ENCODE data around the gene MROH8.

The MROH8 gene

DNA sequence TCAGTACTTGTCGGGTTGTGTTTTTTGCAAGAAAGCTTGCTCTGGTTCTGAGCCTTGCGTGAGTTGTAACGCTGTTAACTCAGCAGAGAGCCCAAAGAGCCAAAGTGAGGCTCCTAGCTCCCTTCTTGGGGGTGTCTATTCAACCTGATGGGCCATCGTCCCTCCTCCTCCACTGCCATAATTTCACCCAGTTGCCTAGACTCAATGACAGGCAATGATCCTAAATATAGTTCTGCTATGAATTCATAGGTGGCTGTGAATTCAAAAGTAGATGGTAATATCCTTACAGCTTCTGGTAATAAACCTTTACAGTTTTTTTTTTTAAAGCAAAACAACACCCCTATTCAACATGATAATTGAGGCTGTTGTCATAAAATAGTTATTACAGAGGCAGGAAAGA lies 42.7 kb upstream of the MROH8 start:
- POLR2A ChIA-PET = no interaction called here
- TF ChIP-seq, protein P1, sequence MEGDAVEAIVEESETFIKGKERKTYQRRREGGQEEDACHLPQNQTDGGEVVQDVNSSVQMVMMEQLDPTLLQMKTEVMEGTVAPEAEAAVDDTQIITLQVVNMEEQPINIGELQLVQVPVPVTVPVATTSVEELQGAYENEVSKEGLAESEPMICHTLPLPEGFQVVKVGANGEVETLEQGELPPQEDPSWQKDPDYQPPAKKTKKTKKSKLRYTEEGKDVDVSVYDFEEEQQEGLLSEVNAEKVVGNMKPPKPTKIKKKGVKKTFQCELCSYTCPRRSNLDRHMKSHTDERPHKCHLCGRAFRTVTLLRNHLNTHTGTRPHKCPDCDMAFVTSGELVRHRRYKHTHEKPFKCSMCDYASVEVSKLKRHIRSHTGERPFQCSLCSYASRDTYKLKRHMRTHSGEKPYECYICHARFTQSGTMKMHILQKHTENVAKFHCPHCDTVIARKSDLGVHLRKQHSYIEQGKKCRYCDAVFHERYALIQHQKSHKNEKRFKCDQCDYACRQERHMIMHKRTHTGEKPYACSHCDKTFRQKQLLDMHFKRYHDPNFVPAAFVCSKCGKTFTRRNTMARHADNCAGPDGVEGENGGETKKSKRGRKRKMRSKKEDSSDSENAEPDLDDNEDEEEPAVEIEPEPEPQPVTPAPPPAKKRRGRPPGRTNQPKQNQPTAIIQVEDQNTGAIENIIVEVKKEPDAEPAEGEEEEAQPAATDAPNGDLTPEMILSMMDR (IDR thresholded peaks at IDR 0.05; ENCODE audit: insufficient read depth, low read length, missing control alignments) = no peak
- H3K4me3 ChIP-seq (ENCODE audit: low read depth, low read length) = no peak overlapping the region
- no peak for DNase-seq (ENCODE audit: low read depth, low spot score)
- CTCF ChIA-PET = interaction anchor here (1.5 to 4.8 kb wide), 4 partner anchors 20 to 311 kb away, joined by 3 to 26 read pairs (median 12); no protein-coding TSS in a partner anchor

DNA sequence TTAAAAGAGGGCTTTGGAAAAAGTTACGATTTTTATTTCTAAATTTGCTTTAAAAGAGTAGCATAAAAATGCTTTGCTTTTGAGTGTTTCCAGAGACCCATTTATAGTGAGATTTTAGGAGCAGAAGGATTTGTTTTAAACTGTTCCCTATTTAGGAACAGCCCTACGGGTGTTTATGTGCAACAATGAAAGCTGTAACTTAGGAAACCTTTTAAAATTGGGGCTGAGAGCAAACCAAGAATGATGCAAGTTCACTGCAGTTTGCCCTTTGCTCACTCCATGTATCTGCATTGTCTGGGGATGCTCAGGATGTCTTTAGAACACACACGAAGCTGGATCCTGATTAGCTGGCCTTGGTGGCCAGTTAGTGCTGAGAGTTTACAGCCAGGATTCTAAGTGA lies 41.4 kb upstream of the MROH8 start:
- TF ChIP-seq, protein P1 (IDR thresholded peaks at IDR 0.05; ENCODE audit: insufficient read depth, low read length, missing control alignments) = no peak
- no peak overlapping the region for H3K4me3 ChIP-seq (ENCODE audit: low read depth, low read length)
- CTCF ChIA-PET = interaction anchor here (0.8 to 1.4 kb wide), 7 partner anchors 8 to 310 kb away, joined by 3 to 9 read pairs (median 4); no protein-coding TSS in a partner anchor
- POLR2A ChIA-PET = no interaction called here
- DNase-seq (ENCODE audit: low read depth, low spot score) = no peak

DNA sequence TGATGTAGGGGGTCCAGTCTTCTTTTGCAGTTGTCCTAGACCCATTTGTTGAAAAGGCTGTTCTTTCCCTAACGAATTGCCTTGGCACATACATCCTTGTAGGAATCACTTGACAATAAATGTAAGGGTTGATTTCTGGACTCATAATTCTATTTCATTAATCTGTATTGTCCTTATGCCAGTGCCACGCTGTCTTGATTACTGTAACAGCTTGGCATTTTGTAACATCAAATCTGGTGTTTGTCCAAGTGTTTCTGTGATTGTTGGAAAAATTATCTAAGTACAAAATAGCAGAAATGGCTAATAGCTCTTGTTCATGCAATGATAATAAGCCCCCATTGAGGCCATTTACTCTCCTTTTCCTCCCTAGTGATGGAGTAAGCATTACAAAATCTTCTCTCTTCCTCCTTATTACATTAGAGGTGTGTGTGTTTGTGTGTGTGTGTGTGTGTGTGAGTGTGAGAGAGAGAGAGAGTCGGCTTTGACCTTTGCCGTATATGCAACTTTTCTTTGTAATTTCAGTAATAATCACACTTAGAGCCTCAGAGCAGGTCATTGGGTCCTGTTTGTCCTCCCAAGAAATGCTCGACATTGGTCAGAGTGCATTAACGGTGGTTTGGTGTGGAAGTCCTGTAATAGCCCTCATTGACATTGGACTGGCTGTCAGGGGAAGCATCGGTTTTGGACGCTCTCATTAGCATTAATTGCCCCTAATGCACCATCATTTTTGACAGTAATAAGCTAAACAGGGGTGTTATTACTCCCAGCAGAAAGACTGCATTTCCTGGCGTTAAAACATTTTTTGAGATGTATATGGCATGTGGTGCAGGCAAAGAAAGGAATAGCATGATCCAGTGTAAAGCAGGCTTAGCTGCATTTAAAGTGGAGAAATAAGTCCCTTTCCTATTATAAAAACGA lies 40.7 kb upstream of the MROH8 start:
- DNase-seq (ENCODE audit: low read depth, low spot score) = no peak
- TF ChIP-seq, protein P1 (IDR thresholded peaks at IDR 0.05; ENCODE audit: insufficient read depth, low read length, missing control alignments) = no peak
- no peak overlapping the region for H3K4me3 ChIP-seq (ENCODE audit: low read depth, low read length)
- CTCF ChIA-PET = interaction anchor here (0.8 to 1.4 kb wide), 7 partner anchors 8 to 311 kb away, joined by 3 to 9 read pairs (median 4); no protein-coding TSS in a partner anchor
- POLR2A ChIA-PET = no interaction called here

DNA sequence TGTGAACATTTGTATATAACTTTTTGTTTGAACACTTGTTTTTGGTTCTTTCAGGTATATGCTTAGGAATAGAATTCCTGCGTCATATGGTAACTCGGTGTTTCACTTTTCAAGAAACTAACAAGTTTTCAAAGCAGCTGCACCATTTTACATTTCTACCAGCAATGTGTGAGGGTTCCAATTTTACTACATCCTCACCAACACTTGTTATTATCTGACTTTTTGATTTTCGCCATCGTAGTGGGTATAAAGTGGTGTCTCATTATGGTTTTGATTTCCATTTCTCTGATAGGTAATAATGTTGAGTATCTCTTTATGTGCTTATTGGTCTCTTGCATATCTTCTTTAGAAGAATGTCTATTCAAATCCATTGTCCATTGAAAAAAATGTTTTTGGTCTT lies 39.6 kb upstream of the MROH8 start:
- POLR2A ChIA-PET = no interaction called here
- CTCF ChIA-PET = interaction anchor here (1.1 kb wide), 1 partner anchor 23 kb away, joined by 4 read pairs; no protein-coding TSS in a partner anchor
- TF ChIP-seq, protein P1 (IDR thresholded peaks at IDR 0.05; ENCODE audit: insufficient read depth, low read length, missing control alignments) = no peak
- H3K4me3 ChIP-seq (ENCODE audit: low read depth, low read length) = no peak overlapping the region
- DNase-seq (ENCODE audit: low read depth, low spot score) = no peak

DNA sequence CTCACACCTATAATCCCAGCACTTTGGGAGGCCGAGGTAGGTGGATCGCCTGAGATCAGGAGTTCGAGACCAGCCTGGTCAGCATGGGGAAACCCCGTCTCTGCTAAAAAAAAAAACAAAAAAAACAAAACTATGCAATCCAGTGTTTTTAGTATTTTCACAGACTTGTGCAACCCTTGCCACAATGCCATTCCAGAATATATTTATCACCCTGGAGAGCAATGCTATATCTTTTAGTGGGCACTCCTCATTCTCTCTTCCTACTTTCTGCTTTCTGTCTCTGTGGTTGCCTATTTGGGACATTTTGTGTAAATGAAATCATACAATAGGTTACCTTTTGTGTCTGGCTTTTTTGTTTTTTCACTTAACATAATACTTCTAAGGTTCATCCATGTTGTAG lies 39.1 kb upstream of the MROH8 start:
- POLR2A ChIA-PET = no interaction called here
- DNase-seq (ENCODE audit: low read depth, low spot score) = no peak
- CTCF ChIA-PET = interaction anchor here (0.9 to 1.7 kb wide), 2 partner anchors 17 to 28 kb away, joined by 3 to 13 read pairs; no protein-coding TSS in a partner anchor
- H3K4me3 ChIP-seq (ENCODE audit: low read depth, low read length) = no peak overlapping the region
- TF ChIP-seq, protein P1 (IDR thresholded peaks at IDR 0.05; ENCODE audit: insufficient read depth, low read length, missing control alignments) = no peak

DNA sequence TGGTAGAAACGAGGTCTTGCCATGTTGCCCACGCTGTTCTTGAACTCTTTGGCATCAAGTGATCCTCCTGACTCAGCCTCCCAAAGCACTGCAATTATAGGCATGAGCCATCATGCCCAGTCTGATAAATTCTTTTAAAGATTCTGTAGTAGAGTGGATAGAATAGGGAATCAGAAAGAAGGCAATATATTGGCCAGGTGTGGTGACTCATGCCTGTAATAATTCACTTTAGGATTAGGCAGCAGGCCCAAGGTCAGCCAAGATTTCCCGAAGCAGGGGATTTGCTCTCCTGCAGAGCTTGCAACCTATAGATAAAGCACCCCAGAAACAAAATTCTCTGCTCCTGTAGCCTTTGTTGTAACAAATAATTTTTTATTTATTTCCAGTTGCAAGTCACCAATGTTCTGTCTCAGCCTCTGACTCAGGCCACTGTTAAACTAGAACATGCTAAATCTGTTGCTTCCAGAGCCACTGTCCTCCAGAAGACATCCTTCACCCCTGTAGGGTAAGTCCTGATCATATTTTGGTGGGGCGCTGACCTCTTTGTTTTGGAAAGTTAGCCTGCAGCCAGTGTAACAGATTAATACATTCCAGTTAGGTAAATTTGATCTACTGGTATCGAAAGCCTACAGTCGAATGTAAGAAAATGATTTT lies 30.4 kb upstream of the MROH8 start:
- POLR2A ChIA-PET = no interaction called here
- TF ChIP-seq, protein P1 (IDR thresholded peaks at IDR 0.05; ENCODE audit: insufficient read depth, low read length, missing control alignments) = no peak
- CTCF ChIA-PET = interaction anchor here (1.1 to 2.2 kb wide), 4 partner anchors 11 to 18 kb away, joined by 3 to 6 read pairs (median 4); no protein-coding TSS in a partner anchor
- H3K4me3 ChIP-seq (ENCODE audit: low read depth, low read length) = no peak overlapping the region
- no peak for DNase-seq (ENCODE audit: low read depth, low spot score)

All from AG04449 (cell line).